ENCODE data around the gene CCDC106.

CCDC106 gene

DNA sequence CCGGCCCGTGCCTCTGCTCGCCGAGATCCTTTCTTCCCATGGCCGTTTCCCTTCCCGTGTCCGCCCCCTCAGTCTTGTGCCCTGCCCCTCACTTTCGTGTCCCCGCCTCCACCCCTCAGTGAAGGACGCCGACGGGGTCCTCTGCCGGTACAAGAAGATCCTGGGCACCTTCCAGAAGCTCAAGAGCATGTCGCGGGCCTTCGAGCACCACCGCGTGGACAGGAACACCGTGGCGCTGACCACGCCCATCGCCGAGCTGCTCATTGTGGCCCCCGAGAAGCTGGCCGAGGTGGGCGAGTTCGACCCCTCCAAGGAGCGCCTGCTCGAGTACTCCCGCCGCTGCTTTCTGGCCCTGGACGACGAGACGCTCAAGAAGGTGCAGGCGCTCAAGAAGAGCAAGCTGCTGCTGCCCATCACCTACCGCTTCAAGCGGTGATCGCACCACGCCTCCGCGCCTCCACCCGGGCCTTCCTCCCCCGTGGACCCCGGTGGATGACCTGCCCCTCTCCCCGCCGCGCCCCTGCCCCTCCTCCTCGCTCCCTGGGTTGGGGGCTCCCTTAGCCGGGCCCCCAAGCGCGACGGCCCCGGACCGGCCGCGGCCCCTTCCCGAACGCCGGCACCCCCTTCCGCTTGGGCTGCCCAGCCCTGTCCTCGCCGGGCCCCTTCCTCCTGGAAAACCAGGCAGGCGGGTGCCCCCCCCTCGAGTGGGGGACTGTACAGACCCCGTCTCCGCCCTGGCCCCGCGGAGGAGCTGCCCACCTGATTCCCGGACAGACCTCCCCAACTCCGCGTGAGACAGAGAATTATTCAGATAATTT is 4.5 kb downstream of the CCDC106 start:
- DNase-seq, result no peak

DNA sequence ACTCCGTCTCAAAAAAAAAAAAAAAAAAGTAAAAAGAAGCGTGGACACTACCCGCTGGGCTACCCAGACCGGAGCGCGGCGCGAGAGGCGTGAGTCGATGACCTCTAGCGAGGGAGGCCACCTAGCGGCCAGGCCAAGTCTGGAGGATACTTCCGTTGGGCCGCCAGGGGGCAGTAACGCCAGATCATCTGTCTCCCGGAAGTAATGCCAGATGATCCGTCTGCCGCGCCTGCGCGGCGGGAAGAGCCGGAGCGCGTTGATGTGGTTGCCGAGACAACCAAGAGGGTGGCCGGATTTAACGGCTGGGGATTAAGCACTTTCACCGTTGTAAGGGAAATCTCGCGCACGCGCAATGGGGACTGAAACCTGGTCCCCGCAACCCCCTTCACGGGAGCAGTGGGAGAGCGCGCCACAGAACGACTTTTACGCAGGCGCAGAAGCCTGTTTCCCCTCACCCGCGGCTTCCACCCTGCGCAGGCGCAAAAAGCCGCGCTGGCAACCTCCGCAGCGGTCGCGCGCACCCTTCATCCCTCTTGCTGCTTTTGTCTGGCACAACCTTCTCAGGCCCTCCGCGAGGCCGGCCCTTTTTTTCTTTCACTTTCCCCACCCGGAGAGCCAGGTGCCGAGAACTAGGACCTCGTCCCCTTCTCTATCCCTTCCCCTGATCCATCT is 5.8 kb downstream of the CCDC106 start:
- peak; percentile 96 to 97 (median 97) for DNase-seq

GRCh38 chr19:55654323-55654867 is 6.4 kb downstream of the CCDC106 start:
- peak; percentile 92 to 97 (median 96) for DNase-seq

GRCh38 chr19:55654868-55655647 is 7.0 kb downstream of the CCDC106 start, which contains the start of gene U2AF2:
TSS of gene U2AF2 (plus strand) at chr19:55655035. CDS start at chr19:55655105, 70 bp downstream.
- peak; percentile 91 to 97 (median 95) for DNase-seq

DNA sequence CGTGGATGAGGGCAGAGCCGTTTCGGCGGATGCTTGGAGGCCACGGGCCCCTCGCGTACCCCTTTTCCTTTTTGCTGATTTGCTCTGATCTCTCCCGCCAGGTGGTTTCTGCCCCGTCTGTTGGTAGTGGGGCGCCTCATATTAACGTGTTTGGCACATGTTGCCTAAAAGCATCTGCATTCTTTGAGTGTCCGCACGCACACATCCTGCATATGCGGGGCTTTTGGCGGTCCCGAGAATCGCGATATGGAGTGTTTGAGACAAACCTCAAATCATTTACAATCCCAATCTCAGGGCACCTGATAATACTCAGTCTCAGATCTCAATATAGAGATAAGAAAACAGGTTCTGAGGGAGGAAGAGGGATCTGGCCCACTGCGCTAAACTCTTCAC is 7.6 kb downstream of the CCDC106 start:
- no peak for DNase-seq

DNA sequence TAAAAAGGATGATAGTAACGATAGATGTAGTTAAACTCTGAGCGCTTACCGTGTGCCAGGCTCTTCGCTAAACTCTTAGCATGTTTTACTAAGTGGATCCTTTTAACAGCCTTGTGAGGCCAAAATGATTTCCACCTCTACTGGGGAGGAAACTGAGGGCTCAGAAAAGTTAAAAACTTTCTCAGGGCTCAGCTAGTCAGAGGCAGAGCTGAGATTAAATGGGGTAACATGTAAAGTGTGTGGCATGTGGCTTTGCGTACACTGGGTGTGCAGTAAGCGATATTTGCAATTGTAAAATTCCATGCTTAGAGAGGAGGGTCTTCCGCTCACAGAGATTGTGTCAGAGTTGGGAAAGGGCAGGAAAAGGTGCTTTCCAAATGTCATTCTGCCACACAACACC is 8.5 kb downstream of the CCDC106 start:
- no peak for DNase-seq

- DNase-seq, result no peak
Observed at GRCh38 chr19:55656988-55657747, 9.2 kb downstream of the CCDC106 start.

- DNase-seq, result no peak
Observed at GRCh38 chr19:55658846-55659459, 10.9 kb downstream of the CCDC106 start.

GRCh38 chr19:55659822-55660221 is 11.8 kb downstream of the CCDC106 start:
- no peak for DNase-seq

DNA sequence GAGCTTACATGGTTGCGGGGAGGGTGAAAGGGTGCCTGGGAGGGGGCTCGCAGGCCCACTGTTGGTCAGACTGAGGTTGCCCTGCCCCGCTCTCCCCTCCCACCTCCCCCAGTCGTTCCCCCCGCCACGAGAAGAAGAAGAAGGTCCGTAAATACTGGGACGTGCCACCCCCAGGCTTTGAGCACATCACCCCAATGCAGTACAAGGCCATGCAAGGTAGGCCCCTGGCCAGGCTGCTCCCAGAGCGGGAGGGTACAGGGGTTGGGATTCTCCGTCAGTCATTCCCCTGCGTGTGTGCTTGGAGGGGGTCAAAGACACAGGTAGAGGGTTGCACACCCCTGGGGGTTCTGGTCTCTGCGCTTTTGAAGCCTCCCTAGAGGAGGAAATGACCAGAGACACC is 12.4 kb downstream of the CCDC106 start:
- no peak for DNase-seq

GRCh38 chr19:55660991-55661390 is 13.0 kb downstream of the CCDC106 start:
- DNase-seq, result no peak

- no peak for DNase-seq
Observed at GRCh38 chr19:55661826-55662225, 13.8 kb downstream of the CCDC106 start.

DNA sequence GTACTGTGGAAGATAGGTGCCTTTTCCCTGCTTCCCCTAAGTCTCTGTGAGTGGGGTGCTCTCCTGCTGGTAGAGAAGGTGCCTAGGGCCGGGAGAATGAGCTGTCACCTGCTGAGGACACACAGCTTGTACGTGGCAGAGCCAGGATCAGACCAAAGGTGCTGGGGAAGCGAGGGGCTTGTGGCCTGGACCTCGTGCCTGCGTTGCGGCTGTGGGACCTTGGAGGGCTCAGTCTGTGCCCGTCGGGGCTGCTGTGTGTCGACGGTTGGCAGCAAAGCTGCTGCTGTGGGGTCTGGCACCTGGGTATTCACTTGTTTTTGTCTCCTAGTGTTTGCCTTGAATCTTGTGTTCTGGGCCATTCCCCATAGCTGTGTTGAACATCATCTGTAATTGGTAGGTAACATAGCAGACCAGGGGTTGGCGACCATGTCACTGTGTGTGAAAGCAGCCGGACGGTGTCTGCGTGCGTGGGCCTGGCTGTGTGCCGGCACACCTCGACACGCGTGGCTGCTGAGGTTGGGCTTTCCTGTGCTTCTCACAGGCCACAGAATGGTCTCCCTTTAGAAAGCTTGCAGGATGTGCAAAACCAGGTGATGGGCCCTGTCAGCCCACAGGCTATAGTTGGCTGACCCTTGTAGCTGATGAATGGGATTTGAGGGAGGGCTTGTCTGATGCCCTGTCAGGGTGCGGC is 16.0 kb downstream of the CCDC106 start:
- DNase-seq, result no peak

DNA sequence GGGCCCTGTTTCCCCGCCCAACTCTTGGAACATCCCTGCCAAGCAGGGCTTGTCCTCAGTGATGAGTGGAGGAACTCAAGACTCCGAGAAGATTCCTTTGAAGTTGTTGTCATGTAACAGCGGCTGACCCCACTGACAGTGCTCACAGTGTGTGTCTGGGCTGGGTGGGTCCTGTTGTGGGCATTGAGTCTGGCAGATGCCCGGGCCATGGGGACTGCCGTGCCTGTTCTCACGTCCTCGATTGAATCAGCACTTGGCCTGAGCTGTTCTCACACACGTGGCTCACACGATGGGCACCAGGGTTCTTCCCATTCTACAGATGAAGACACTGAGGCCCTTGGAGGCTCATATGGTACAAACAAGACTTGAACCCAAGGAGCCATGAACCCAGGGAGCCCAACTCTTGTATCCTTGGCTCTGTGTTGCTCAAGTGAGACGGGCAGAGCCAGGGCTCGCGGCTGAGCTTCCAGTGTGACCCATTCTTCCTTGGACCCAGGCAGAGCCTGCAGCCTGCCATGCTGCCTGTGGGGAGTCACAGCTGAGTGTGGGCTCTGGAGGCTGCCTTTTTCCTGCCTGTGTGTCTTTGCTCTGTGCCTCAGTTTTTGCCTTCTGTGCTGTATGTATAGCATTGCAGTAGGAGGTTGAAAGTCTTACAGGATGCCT is 18.5 kb downstream of the CCDC106 start:
- DNase-seq, result no peak

- no peak for DNase-seq
Observed at GRCh38 chr19:55667006-55667381, 19.0 kb downstream of the CCDC106 start.

- DNase-seq, result no peak
Observed at GRCh38 chr19:55667511-55667910, 19.5 kb downstream of the CCDC106 start.

GRCh38 chr19:55667958-55668357 is 19.9 kb downstream of the CCDC106 start:
- DNase-seq, result no peak

- DNase-seq, result no peak
Observed at GRCh38 chr19:55668603-55669348, 20.8 kb downstream of the CCDC106 start.

- DNase-seq, result no peak
Observed at GRCh38 chr19:55669418-55670279, 21.6 kb downstream of the CCDC106 start.
